ENCODE measurements around the gene CACNA2D2. TPM values are rescaled to one million over a fixed set of nuclear protein-coding genes. Genes with fewer than 3 reads are reported as not detected.

The CACNA2D2 gene
- total RNA-seq, 1 experiment from 2014 or later = not detected

DNA sequence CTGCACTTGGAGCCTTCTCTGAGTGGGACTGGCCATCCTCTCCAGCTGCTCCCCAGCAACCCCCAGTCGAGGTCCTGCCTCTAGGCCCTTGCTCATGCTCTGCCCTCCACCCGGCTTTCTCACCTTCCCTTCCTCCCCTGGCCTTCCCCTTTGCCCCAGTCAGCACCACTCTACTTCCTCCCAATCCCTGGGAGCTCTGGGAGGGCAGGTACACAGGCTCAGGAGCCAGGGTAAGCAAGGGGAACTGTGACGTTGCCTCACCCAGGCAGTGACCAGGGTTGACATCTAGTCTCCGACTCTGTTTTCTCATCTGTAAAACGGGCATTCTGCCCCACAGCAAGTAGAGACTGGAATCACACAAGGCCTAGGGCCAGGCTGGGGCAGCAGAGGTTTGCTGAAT lies 77.5 kb downstream of the CACNA2D2 start:
- no peak overlapping the region for H2AFZ ChIP-seq
- H3K4me2 ChIP-seq = no peak overlapping the region
- ChIA-PET CTCF (no interaction called here), POLR2A (ENCODE audit: unreplicated experiment) (no interaction called here)
- TF ChIP-seq EZH2 (IDR thresholded peaks at IDR 0.05; ENCODE audit: low read depth) (no peak), CTCF (conservative IDR thresholded peaks at IDR 0.05) (no peak)
- H3K9me2 ChIP-seq (ENCODE audit: insufficient read depth) = no peaks in the 10 kb centered on the region
- no TSS peak for BruUV-seq (replicated peaks)
- peaks cover 8% of the 10 kb centered on the region for H3K27me3 ChIP-seq (ENCODE audit: insufficient read depth, low read depth)
- H3K79me2 ChIP-seq (ENCODE audit: low read depth) = no peaks in the 10 kb centered on the region
- H3K27ac ChIP-seq = no peak overlapping the region
- H3K9me3 ChIP-seq (ENCODE audit: insufficient read depth, low read depth) = no peaks in the 10 kb centered on the region
- no peaks in the 10 kb centered on the region for H3F3A ChIP-seq (ENCODE audit: insufficient read depth, low read depth)
- no peaks in the 10 kb centered on the region for H4K20me1 ChIP-seq (ENCODE audit: insufficient read depth)
- no peaks in the 10 kb centered on the region for H3K36me3 ChIP-seq (ENCODE audit: low read depth)
- H3K4me1 ChIP-seq (replicated peaks; ENCODE audit: insufficient read depth) = no peaks in the 10 kb centered on the region
- DNase-seq = no peak
- no peak overlapping the region for H3K4me3 ChIP-seq
- intact Hi-C loops (cut with micrococcal nuclease; ENCODE audit: unreplicated experiment) = no loop called here

- Histone ChIP-seq H3K9me2 (ENCODE audit: insufficient read depth) (no peaks in the 10 kb centered on the region), H3F3A (ENCODE audit: insufficient read depth, low read depth) (no peaks in the 10 kb centered on the region), H3K9me3 (ENCODE audit: insufficient read depth, low read depth) (no peaks in the 10 kb centered on the region), H2AFZ (no peak overlapping the region), H3K79me2 (ENCODE audit: low read depth) (no peaks in the 10 kb centered on the region), H4K20me1 (ENCODE audit: insufficient read depth) (no peaks in the 10 kb centered on the region), H3K27ac (no peak overlapping the region), H3K4me3 (no peak overlapping the region), H3K4me1 (replicated peaks; ENCODE audit: insufficient read depth) (no peaks in the 10 kb centered on the region), H3K36me3 (ENCODE audit: low read depth) (no peaks in the 10 kb centered on the region), H3K27me3 (ENCODE audit: insufficient read depth, low read depth) (peaks cover 4% of the 10 kb centered on the region), H3K4me2 (no peak overlapping the region)
- BruUV-seq (replicated peaks) = no TSS peak
- CTCF ChIA-PET = no interaction called here
- DNase-seq = no peak
- intact Hi-C loops (cut with micrococcal nuclease; ENCODE audit: unreplicated experiment) = no loop called here
- POLR2A ChIA-PET (ENCODE audit: unreplicated experiment) = no interaction called here
- no peak for TF ChIP-seq CTCF (conservative IDR thresholded peaks at IDR 0.05)
- no peak for TF ChIP-seq EZH2 (IDR thresholded peaks at IDR 0.05; ENCODE audit: low read depth)
These were observed 79.9 kb downstream of the CACNA2D2 start for GRCh38 chr3:50423543-50423942.

DNA sequence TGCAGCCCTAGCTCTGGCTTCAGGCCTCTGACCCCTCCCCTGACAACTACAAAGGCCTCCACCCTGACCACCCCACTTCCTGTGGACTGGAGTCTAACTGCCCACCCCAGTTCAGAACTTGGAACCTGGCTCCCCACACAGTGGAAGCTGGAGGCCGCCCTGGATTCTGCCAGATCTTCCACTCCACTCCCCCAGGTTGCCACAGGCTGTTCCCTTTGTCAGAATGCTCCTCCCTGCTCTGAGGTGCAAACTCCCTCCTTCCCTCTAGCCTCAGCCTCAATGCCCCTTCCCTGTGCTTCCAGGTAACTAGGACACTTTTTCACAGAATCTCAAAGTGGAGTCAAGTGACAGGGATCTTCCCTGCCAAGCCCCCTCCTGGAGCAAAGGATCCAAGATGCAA lies 81.3 kb downstream of the CACNA2D2 start:
- no peak for DNase-seq
- H3K4me1 ChIP-seq (replicated peaks; ENCODE audit: insufficient read depth) = no peaks in the 10 kb centered on the region
- intact Hi-C loops (cut with micrococcal nuclease; ENCODE audit: unreplicated experiment) = no loop called here
- no peaks in the 10 kb centered on the region for H4K20me1 ChIP-seq (ENCODE audit: insufficient read depth)
- H3F3A ChIP-seq (ENCODE audit: insufficient read depth, low read depth) = no peaks in the 10 kb centered on the region
- no peak for TF ChIP-seq EZH2 (IDR thresholded peaks at IDR 0.05; ENCODE audit: low read depth)
- BruUV-seq (replicated peaks) = no TSS peak
- ChIA-PET POLR2A (ENCODE audit: unreplicated experiment) (no interaction called here), CTCF (no interaction called here)
- H3K4me3 ChIP-seq = no peak overlapping the region
- H3K79me2 ChIP-seq (ENCODE audit: low read depth) = no peaks in the 10 kb centered on the region
- no peaks in the 10 kb centered on the region for H3K9me3 ChIP-seq (ENCODE audit: insufficient read depth, low read depth)
- no peak overlapping the region for H3K27ac ChIP-seq
- H2AFZ ChIP-seq = no peak overlapping the region
- H3K4me2 ChIP-seq = no peak overlapping the region
- H3K9me2 ChIP-seq (ENCODE audit: insufficient read depth) = no peaks in the 10 kb centered on the region
- no peaks in the 10 kb centered on the region for H3K36me3 ChIP-seq (ENCODE audit: low read depth)
- no peaks in the 10 kb centered on the region; the same call in 1 of the 2 replicates for H3K27me3 ChIP-seq (ENCODE audit: insufficient read depth, low read depth)

DNA sequence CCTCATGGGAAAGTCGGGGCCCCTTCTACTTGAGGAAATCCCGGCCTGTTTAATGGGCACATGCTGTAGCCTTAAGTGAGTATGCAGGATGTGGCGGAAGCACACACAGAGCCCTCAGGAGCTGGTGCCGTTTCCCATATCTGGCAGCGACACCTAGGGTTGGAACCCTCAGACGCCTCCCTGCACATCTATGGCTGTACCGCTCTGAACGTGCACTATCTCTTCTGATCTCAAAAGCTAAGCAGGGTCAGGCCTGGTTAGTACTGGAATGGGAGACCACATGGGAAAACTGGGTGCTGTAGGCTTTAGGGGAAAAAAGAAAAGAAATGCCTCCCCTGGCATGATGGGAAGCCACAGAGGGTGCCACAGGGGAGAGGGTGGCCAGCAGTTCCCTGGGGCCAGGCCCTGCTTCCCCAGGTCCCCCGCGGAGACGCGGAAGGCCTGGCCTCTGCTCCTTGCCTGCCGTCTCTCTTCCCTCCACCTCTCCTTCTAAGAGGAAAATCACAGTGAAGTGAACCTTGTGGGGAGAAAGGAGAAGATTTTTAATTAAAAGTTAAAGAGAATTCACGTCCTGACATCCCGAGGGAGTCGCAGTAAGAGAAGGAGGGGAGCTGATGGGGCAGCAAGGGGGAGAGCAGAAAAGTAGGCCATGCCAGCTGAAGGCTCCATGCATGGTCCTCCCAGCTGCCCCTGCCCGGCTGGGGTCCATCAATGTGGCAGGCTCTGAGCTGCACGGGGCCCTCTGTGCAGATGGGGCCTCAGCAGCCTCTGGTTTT lies 83.7 kb downstream of the CACNA2D2 start:
- POLR2A ChIA-PET (ENCODE audit: unreplicated experiment) = no interaction called here
- TF ChIP-seq CTCF (conservative IDR thresholded peaks at IDR 0.05) (no peak), EZH2 (IDR thresholded peaks at IDR 0.05; ENCODE audit: low read depth) (no peak)
- H2AFZ ChIP-seq = no peak overlapping the region
- no peaks in the 10 kb centered on the region for H3K9me3 ChIP-seq (ENCODE audit: insufficient read depth, low read depth)
- no peaks in the 10 kb centered on the region for H3K9me2 ChIP-seq (ENCODE audit: insufficient read depth)
- H3K79me2 ChIP-seq (ENCODE audit: low read depth) = no peaks in the 10 kb centered on the region
- H4K20me1 ChIP-seq (ENCODE audit: insufficient read depth) = no peaks in the 10 kb centered on the region
- no peak for DNase-seq
- intact Hi-C loops (cut with micrococcal nuclease; ENCODE audit: unreplicated experiment) = no loop called here
- H3K4me3 ChIP-seq = no peak overlapping the region
- H3F3A ChIP-seq (ENCODE audit: insufficient read depth, low read depth) = no peaks in the 10 kb centered on the region
- no peaks in the 10 kb centered on the region for H3K36me3 ChIP-seq (ENCODE audit: low read depth)
- no TSS peak for BruUV-seq (replicated peaks)
- no peaks in the 10 kb centered on the region; the same call in 1 of the 2 replicates for H3K27me3 ChIP-seq (ENCODE audit: insufficient read depth, low read depth)
- CTCF ChIA-PET = no interaction called here
- no peaks in the 10 kb centered on the region for H3K4me1 ChIP-seq (replicated peaks; ENCODE audit: insufficient read depth)
- no peak overlapping the region for H3K27ac ChIP-seq
- H3K4me2 ChIP-seq = no peak overlapping the region

Measured in PC-9 (cell line).